SK-N-SH treated with all-trans-retinoic acid at 6 μM for 48 hours (cell line): Measurements from ENCODE around the gene CACNA1C.

ENCODE experiments used
- ATAC-seq: fragments of 200-7000 bp; cut with Tn5 transposase; 3 replicates; pipeline ENCODE4 v1.9.1; 2020; ENCODE audit warnings: mild to moderate bottlenecking, moderate library complexity
- ARNTL ChIP-seq: fragments of 450-650 bp; formaldehyde crosslinking; IDR thresholded peaks from 2 replicates; pipeline ENCODE4 v1.5.0; 2020; ENCODE audit warnings: low read depth, mild to moderate bottlenecking, moderate library complexity, borderline replicate concordance
- BACH2 ChIP-seq: fragments of 250-450 bp; sonication (Bioruptor Pico); IDR thresholded peaks from 2 replicates; pipeline ENCODE4 v1.9.0; 2021; ENCODE audit warnings: mild to moderate bottlenecking, borderline replicate concordance
- CREB5 ChIP-seq: fragments of 250-450 bp; sonication (Bioruptor Pico); IDR thresholded peaks from 2 replicates; pipeline ENCODE4 v1.5.1; 2020; ENCODE audit warnings: low read depth, mild to moderate bottlenecking, moderate library complexity
- CSDC2 ChIP-seq: fragments of 250-450 bp; sonication (Bioruptor Pico); IDR thresholded peaks from 2 replicates; pipeline ENCODE4 v1.5.0; 2020; ENCODE audit warnings: mild to moderate bottlenecking, moderate library complexity
- CSRNP3 ChIP-seq: fragments of 250-450 bp; sonication (Bioruptor Pico); IDR thresholded peaks from 2 replicates; pipeline ENCODE4 v1.5.1; 2021; ENCODE audit warnings: mild to moderate bottlenecking, moderate library complexity
- ESRRG ChIP-seq: fragments of 250-450 bp; sonication (Bioruptor Pico); IDR thresholded peaks from 2 replicates; pipeline ENCODE4 v1.6.1; 2021; ENCODE audit warnings: mild to moderate bottlenecking
- GLIS3 ChIP-seq: fragments of 250-450 bp; sonication (Bioruptor Pico); IDR thresholded peaks from 2 replicates; pipeline ENCODE4 v1.5.0; 2020; ENCODE audit warnings: mild to moderate bottlenecking, moderate library complexity
- ISL1 ChIP-seq: fragments of 250-450 bp; sonication (Bioruptor Pico); IDR thresholded peaks from 2 replicates; pipeline ENCODE4 v2.1.2; 2022; ENCODE audit warnings: mild to moderate bottlenecking, moderate library complexity
- OSR1 ChIP-seq: fragments of 250-450 bp; sonication (Bioruptor Pico); IDR thresholded peaks from 2 replicates; pipeline ENCODE4 v1.8.0; 2022; ENCODE audit warnings: moderate library complexity, mild to moderate bottlenecking, inconsistent platforms
- PATZ1 ChIP-seq: fragments of 250-450 bp; sonication (Bioruptor Pico); IDR thresholded peaks from 2 replicates; pipeline ENCODE4 v1.8.0; 2020; ENCODE audit warnings: mild to moderate bottlenecking, moderate library complexity, borderline replicate concordance
- PPARA ChIP-seq: fragments of 250-450 bp; sonication (Bioruptor Pico); IDR thresholded peaks from 2 replicates; pipeline ENCODE4 v1.5.0; 2020; ENCODE audit warnings: mild to moderate bottlenecking, borderline replicate concordance
- RARB ChIP-seq: fragments of 250-450 bp; sonication (Bioruptor Pico); IDR thresholded peaks from 2 replicates; pipeline ENCODE4 v1.8.0; 2021; ENCODE audit warnings: mild to moderate bottlenecking, moderate library complexity
- SNAI2 ChIP-seq: fragments of 250-450 bp; sonication (Bioruptor Pico); IDR thresholded peaks from 2 replicates; pipeline ENCODE4 v1.5.0; 2020; ENCODE audit warnings: mild to moderate bottlenecking, moderate library complexity
- TCF4 ChIP-seq: fragments of 250-450 bp; sonication (Bioruptor Pico); IDR thresholded peaks from 2 replicates; pipeline ENCODE4 v1.8.0; 2021; ENCODE audit warnings: mild to moderate bottlenecking, moderate library complexity, borderline replicate concordance
- TOX ChIP-seq: fragments of 250-450 bp; sonication (Bioruptor Pico); IDR thresholded peaks from 2 replicates; pipeline ENCODE4 v1.8.0; 2021; ENCODE audit warnings: mild to moderate bottlenecking, moderate library complexity, borderline replicate concordance
- TSHZ2 ChIP-seq: fragments of 250-450 bp; sonication (Bioruptor Pico); IDR thresholded peaks from 2 replicates; pipeline ENCODE4 v1.5.0; 2020; ENCODE audit warnings: mild to moderate bottlenecking, moderate library complexity
- ZC3H10 ChIP-seq: fragments of 250-450 bp; sonication (Bioruptor Pico); IDR thresholded peaks from 2 replicates; pipeline ENCODE4 v1.5.1; 2021; ENCODE audit warnings: mild to moderate bottlenecking, moderate library complexity
- ZFP30 ChIP-seq: fragments of 450-650 bp; formaldehyde crosslinking; IDR thresholded peaks from 2 replicates; pipeline ENCODE4 v1.5.0; 2022; ENCODE audit warnings: mild to moderate bottlenecking, moderate library complexity
- ZNF565 ChIP-seq: fragments of 450-650 bp; formaldehyde crosslinking; conservative IDR thresholded peaks from 2 replicates; pipeline ENCODE4 v1.5.0; 2020; ENCODE audit warnings: low read depth, mild to moderate bottlenecking, moderate library complexity
- ZNF70 ChIP-seq: fragments of 450-650 bp; formaldehyde crosslinking; IDR thresholded peaks from 2 replicates; pipeline ENCODE4 v1.5.0; 2020; ENCODE audit warnings: mild to moderate bottlenecking, moderate library complexity
- ZNF8 ChIP-seq: fragments of 450-650 bp; formaldehyde crosslinking; IDR thresholded peaks from 2 replicates; pipeline ENCODE4 v1.5.0; 2020; ENCODE audit warnings: mild to moderate bottlenecking, moderate library complexity
- TF ChIP-seq, protein P1 (sequence below): fragments of 250-450 bp; sonication (Bioruptor Pico); IDR thresholded peaks from 2 replicates; pipeline ENCODE4 v1.8.0; 2021; ENCODE audit warnings: low read depth, mild to moderate bottlenecking, moderate library complexity, borderline replicate concordance

The CACNA1C gene

DNA sequence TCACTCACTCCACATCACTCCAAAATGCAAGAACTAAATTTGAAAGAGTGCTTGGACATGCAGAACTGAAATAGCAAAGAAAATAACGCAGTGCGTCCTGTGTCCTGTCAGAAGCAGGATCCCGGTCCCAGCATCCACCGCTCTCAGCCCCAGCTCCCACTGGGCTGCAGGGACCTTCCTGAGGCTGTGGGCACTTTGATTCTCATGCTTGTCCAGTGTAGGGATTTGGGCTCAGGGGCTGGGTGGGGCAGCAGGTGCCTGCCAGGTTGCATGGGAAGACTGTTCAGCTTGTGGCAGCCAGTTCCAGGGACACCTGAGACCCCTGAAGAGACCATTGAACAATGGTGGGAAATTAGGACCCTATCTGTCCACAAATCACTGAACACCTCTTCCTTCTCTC, 602.0 kb downstream of the CACNA1C start:
- no peak for ATAC-seq
- TF ChIP-seq GLIS3 (CRISPR knock-in tag), result no peak
- TF ChIP-seq, protein P1, sequence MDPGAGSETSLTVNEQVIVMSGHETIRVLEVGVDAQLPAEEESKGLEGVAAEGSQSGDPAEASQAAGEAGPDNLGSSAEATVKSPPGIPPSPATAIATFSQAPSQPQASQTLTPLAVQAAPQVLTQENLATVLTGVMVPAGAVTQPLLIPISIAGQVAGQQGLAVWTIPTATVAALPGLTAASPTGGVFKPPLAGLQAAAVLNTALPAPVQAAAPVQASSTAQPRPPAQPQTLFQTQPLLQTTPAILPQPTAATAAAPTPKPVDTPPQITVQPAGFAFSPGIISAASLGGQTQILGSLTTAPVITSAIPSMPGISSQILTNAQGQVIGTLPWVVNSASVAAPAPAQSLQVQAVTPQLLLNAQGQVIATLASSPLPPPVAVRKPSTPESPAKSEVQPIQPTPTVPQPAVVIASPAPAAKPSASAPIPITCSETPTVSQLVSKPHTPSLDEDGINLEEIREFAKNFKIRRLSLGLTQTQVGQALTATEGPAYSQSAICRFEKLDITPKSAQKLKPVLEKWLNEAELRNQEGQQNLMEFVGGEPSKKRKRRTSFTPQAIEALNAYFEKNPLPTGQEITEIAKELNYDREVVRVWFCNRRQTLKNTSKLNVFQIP (CRISPR knock-in tag), result no peak
- no peak for TF ChIP-seq CSRNP3 (CRISPR knock-in tag)
- no peak for TF ChIP-seq TOX
- no peak for TF ChIP-seq CSDC2 (CRISPR knock-in tag)
- TF ChIP-seq ZNF8 (CRISPR knock-in tag), result no peak
- TF ChIP-seq CREB5, result no peak
- no peak for TF ChIP-seq ZNF565 (CRISPR knock-in tag)
- TF ChIP-seq PATZ1 (CRISPR knock-in tag), result no peak
- no peak for TF ChIP-seq RARB (CRISPR knock-in tag)
- no peak for TF ChIP-seq OSR1 (CRISPR knock-in tag)
- no peak for TF ChIP-seq TCF4 (CRISPR knock-in tag)
- TF ChIP-seq PPARA, result no peak

DNA sequence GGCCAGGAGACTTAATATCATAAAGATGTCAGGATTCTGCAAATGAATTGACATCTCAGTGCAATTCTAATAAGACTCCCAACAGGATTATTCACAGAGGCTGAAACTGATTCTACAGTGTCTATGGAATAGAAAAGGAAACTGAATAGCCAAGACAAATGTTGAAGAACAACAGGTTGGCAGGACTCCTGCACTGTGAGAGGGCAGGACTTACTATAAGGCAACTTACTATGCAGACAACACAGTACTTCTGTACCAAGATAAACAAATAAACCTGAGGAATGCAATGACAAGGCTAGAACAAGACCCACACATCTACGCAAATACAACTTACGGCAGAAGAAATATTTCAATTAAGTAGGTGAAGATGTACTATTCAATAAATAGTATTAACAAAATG, 609.7 kb downstream of the CACNA1C start:
- no peak for ATAC-seq
- no peak for TF ChIP-seq ISL1
- TF ChIP-seq ESRRG, result no peak
- TF ChIP-seq, protein P1 (CRISPR knock-in tag), result no peak
- no peak for TF ChIP-seq ZFP30 (CRISPR knock-in tag)
- TF ChIP-seq TSHZ2 (CRISPR knock-in tag), result no peak
- no peak for TF ChIP-seq OSR1 (CRISPR knock-in tag)
- TF ChIP-seq ZNF70, result no peak
- no peak for TF ChIP-seq TOX
- TF ChIP-seq PATZ1 (CRISPR knock-in tag), result no peak
- no peak for TF ChIP-seq SNAI2
- no peak for TF ChIP-seq GLIS3 (CRISPR knock-in tag)
- TF ChIP-seq PPARA, result no peak
- no peak for TF ChIP-seq ARNTL (CRISPR knock-in tag)
- no peak for TF ChIP-seq CSRNP3 (CRISPR knock-in tag)
- no peak for TF ChIP-seq TCF4 (CRISPR knock-in tag)
- no peak for TF ChIP-seq CREB5
- no peak for TF ChIP-seq BACH2 (CRISPR knock-in tag)
- TF ChIP-seq ZC3H10, result no peak
